ENCODE results near the gene PIGU. TPM values are rescaled to one million over a fixed set of nuclear protein-coding genes. Genes with fewer than 3 reads are reported as not detected.

PIGU gene
- total and polyA plus RNA-seq, 8 donors, result 17.0 to 38.6 (median 30.3) TPM

GRCh38 chr20:34535301-34535840, 141.5 kb downstream of the PIGU start:
- intact Hi-C loops (cut with DNase I), result loop anchor here in 1 of 2 donors (10.0 kb wide), 1 partner anchor 169 kb away; the partner anchor contains the start of gene TP53INP2
- Histone ChIP-seq H3K36me3 (peaks cover 0 to 94% of the 10 kb centered on the region in 2 donors), H3K27ac (no peak overlapping the region), H3K9me3 (no peaks in the 10 kb centered on the region), H3K4me1 (peaks cover 0 to 4% of the 10 kb centered on the region in 2 donors), H3K4me3 (no peak overlapping the region), H3K27me3 (no peaks in the 10 kb centered on the region)
- no peak for TF ChIP-seq CTCF (IDR thresholded peaks at IDR 0.05)
- DNase-seq (no peak), ATAC-seq (no peak)

- DNase-seq, result no peak
- Histone ChIP-seq H3K27me3 (no peaks in the 10 kb centered on the region), H3K4me3 (no peak overlapping the region), H3K9me3 (no peaks in the 10 kb centered on the region), H3K4me1 (peaks cover 0 to 11% of the 10 kb centered on the region in 2 donors), H3K27ac (no peak overlapping the region), H3K36me3 (peaks cover 0 to 94% of the 10 kb centered on the region in 2 donors)
- no peak for TF ChIP-seq CTCF (IDR thresholded peaks at IDR 0.05)
- no peak for ATAC-seq
- intact Hi-C loops (cut with DNase I), result loop anchor here in 1 of 2 donors (10.0 kb wide), 1 partner anchor 170 kb away; the partner anchor contains the start of gene TP53INP2
Observed at GRCh38 chr20:34534391-34535165, 142.3 kb downstream of the PIGU start.

- no peak overlapping the region for H3K4me3 ChIP-seq
- H3K36me3 ChIP-seq, result peaks cover 0 to 95% of the 10 kb centered on the region in 2 donors
- H3K27me3 ChIP-seq, result no peaks in the 10 kb centered on the region
- ATAC-seq (no peak), DNase-seq (no peak)
- H3K27ac ChIP-seq, result no peak overlapping the region
- intact Hi-C loops (cut with DNase I), result loop anchor here in 1 of 2 donors (10.0 kb wide), 1 partner anchor 172 kb away; the partner anchor contains the start of gene TP53INP2
- TF ChIP-seq CTCF (IDR thresholded peaks at IDR 0.05), result no peak
- H3K4me1 ChIP-seq, result peaks cover 0 to 7% of the 10 kb centered on the region in 2 donors
- H3K9me3 ChIP-seq, result no peaks in the 10 kb centered on the region
Observed at GRCh38 chr20:34532756-34533155, 144.1 kb downstream of the PIGU start.

GRCh38 chr20:34532320-34532719, 144.6 kb downstream of the PIGU start:
- peaks cover 0 to 7% of the 10 kb centered on the region in 2 donors for H3K4me1 ChIP-seq
- peaks cover 0 to 95% of the 10 kb centered on the region in 2 donors for H3K36me3 ChIP-seq
- no peak overlapping the region for H3K27ac ChIP-seq
- intact Hi-C loops (cut with DNase I), result loop anchor here in 1 of 2 donors (10.0 kb wide), 1 partner anchor 172 kb away; the partner anchor contains the start of gene TP53INP2
- no peak overlapping the region for H3K4me3 ChIP-seq
- ATAC-seq, result no peak
- no peaks in the 10 kb centered on the region for H3K27me3 ChIP-seq
- H3K9me3 ChIP-seq, result no peaks in the 10 kb centered on the region
- TF ChIP-seq CTCF (IDR thresholded peaks at IDR 0.05), result no peak
- DNase-seq, result no peak
